IPS DF 6.9 (cell line): ENCODE results near the gene NMNAT3.

ENCODE experiments used
- DNase-seq: peaks from one replicate; pipeline ENCODE4 v3.0.0-alpha.2; 2013; ENCODE audit warnings: low read depth, low spot score
- H3K27ac ChIP-seq: one replicate; pipeline ENCODE4 v1.5.1; 2013; ENCODE audit warnings: low read length, control low read depth
- H3K27me3 ChIP-seq: 2 replicates; pipeline ENCODE4 v1.6.1; 2013; ENCODE audit warnings: mild to moderate bottlenecking, low read length; ENCODE audit not compliant: control insufficient read depth, insufficient read depth
- H3K36me3 ChIP-seq: 2 replicates; pipeline ENCODE4 v1.6.1; 2013; ENCODE audit warnings: low read length; ENCODE audit not compliant: control insufficient read depth, insufficient read depth
- H3K4me1 ChIP-seq: 2 replicates; pipeline ENCODE4 v1.6.1; 2013; ENCODE audit warnings: low read length; ENCODE audit not compliant: control insufficient read depth, insufficient read depth
- H3K4me3 ChIP-seq: 2 replicates; pipeline ENCODE4 v1.5.1; 2013; ENCODE audit warnings: mild to moderate bottlenecking, low read length
- H3K9me3 ChIP-seq: 2 replicates; pipeline ENCODE4 v1.6.1; 2013; ENCODE audit warnings: low read length, inconsistent platforms; ENCODE audit not compliant: control insufficient read depth, insufficient read depth
- WGBS: extraction: QIAGEN DNeasy Blood & Tissue Kit; methylation state at CpG from one replicate; pipeline ENCODE4 v1.1.7; 2013; ENCODE audit warnings: mixed read lengths, missing lambda C conversion rate; ENCODE audit not compliant: insufficient read length, insufficient coverage; 5-methylcytosine and 5-hydroxymethylcytosine counted together

The NMNAT3 gene

DNA sequence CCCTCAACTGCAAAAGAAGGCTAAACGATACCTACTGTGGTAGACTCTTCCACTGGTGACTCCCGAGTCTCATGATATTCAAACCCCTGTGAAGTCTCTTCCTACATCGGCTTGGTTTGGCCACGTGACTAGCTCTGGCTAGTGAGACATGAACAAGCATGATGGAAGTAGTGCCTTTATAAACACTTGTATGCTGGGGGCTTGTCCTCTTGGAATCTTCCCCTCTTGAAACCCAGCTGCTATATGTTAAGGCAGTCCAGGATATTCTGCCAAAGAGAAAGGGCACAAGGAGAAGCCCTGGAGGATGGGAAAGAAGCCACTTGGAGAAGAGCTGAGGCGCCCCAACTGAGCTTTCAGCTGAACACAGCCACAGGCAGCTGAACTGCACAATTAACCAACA, 154.6 kb downstream of the NMNAT3 start:
- Histone ChIP-seq H3K9me3 (no peaks in the 10 kb centered on the region), H3K4me3 (no peak overlapping the region), H3K36me3 (no peaks in the 10 kb centered on the region), H3K27me3 (no peaks in the 10 kb centered on the region), H3K4me1 (no peaks in the 10 kb centered on the region), H3K27ac (no peak overlapping the region)
- no CpG with 5 or more reads among the region's 5 CpGs for WGBS
- DNase-seq: no peak

DNA sequence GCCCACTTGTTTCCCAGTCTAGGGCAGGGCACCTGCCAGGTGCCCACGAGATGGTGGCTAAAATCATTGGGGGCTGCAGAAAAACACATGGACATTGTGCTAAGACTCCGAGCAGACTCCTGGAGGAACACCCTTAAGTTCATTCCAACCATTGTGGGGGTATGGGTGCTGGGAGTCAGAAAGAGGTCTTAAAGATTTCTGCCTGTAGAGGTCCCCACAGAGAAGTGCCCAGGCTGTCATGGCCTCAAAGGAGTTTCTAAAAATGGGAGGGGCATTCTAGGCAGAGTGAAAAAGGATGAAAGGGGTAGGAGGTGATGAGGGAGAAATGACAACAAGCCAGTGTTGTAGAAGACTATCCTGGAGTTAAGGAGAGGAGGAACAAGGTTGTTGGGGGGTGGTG, 155.4 kb downstream of the NMNAT3 start:
- no peak for DNase-seq
- H3K27me3 ChIP-seq: no peaks in the 10 kb centered on the region
- no peak overlapping the region for H3K4me3 ChIP-seq
- H3K36me3 ChIP-seq: no peaks in the 10 kb centered on the region
- H3K27ac ChIP-seq: no peak overlapping the region
- no peaks in the 10 kb centered on the region for H3K9me3 ChIP-seq
- H3K4me1 ChIP-seq: no peaks in the 10 kb centered on the region
- WGBS: no CpG with 5 or more reads among the region's 2 CpGs

DNA sequence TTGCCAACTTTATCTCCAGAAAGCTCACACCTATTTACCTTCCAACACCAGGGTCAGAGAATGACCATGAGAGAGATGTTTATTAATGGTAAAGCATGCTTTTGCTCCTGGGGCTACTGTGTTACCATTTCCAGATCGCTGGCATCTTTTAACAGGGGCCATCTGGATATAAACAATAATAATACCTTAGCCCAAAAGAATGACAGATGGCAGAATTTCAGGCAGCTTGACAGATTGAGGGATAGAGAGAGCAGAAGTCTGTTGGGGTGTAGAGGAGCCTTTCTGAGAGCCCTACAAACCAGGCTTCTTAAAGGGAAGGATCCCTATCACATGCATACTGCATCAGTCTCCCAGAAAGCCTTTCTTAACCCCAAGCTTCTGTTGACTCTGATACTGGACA, 156.0 kb downstream of the NMNAT3 start:
- no CpG with 5 or more reads among the region's 1 CpG for WGBS
- Histone ChIP-seq H3K9me3 (no peaks in the 10 kb centered on the region), H3K4me3 (no peak overlapping the region), H3K27ac (no peak overlapping the region), H3K4me1 (no peaks in the 10 kb centered on the region), H3K36me3 (no peaks in the 10 kb centered on the region), H3K27me3 (no peaks in the 10 kb centered on the region)
- DNase-seq: no peak

DNA sequence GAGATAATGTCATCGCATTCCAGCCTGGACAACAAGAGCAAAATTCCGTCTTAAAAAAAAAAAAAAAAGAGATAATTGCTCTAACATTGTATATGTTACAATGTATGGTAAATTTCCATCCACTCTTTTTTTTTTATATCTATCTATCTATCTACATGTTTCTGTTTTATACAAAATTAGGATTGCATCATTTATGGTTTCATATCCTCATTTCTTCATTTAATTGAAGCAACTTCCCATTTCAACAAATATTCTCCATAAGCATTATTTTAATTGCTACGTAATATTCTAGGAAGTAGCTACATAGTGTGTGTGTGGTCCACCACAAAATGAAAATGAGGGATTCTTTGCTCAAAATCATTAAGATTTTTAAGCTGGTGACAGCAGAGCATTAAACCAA, 156.6 kb downstream of the NMNAT3 start:
- DNase-seq: no peak
- WGBS: 100% methylated on average over 1 of the region's 3 CpGs
- H3K27me3 ChIP-seq: no peaks in the 10 kb centered on the region

DNA sequence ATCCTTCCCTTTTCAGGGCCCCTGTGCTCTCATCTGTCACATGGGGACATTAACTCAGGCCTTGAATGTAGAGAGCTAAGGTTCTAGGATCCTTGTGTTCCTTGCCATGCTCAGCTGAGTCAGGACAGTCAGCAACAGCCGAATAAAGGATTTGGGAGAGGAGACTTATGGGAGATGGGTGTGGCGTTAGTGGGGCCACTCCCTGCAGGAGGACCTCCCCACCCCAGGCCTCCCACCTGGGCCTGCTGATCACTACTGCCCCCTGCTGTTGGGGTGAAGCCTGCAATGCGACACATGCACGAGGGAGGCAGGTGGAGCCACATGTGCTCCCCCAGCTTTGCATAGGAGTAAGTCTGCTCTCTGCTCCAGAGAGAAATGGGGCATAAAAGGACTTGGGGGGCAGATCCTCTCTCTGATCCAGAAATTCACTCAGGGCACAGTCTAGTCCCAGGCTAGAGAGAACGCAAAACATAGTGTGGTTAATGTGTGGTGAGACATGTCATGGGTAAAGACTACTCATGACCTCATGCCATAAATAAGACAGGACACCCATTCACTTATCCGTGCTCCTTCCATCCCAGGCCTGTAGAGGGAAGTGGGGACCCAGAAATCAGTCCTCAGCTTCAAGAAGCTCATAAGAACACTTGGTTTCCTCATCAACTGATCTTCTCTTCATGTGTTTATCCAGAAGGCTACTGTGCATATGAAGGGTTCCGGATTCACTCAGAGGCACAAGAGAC, 157.6 kb downstream of the NMNAT3 start:
- no peaks in the 10 kb centered on the region for H3K27me3 ChIP-seq
- WGBS: no CpG with 5 or more reads among the region's 7 CpGs
- H3K9me3 ChIP-seq: no peaks in the 10 kb centered on the region
- H3K36me3 ChIP-seq: no peaks in the 10 kb centered on the region
- H3K27ac ChIP-seq: no peak overlapping the region
- no peak overlapping the region for H3K4me3 ChIP-seq
- no peaks in the 10 kb centered on the region for H3K4me1 ChIP-seq
- DNase-seq: no peak

More for the DNA sequence above, 156.6 kb downstream of the NMNAT3 start:
- H3K4me1 ChIP-seq: no peaks in the 10 kb centered on the region
- H3K4me3 ChIP-seq: no peak overlapping the region
- H3K27ac ChIP-seq: no peak overlapping the region
- no peaks in the 10 kb centered on the region for H3K36me3 ChIP-seq
- H3K9me3 ChIP-seq: no peaks in the 10 kb centered on the region

DNA sequence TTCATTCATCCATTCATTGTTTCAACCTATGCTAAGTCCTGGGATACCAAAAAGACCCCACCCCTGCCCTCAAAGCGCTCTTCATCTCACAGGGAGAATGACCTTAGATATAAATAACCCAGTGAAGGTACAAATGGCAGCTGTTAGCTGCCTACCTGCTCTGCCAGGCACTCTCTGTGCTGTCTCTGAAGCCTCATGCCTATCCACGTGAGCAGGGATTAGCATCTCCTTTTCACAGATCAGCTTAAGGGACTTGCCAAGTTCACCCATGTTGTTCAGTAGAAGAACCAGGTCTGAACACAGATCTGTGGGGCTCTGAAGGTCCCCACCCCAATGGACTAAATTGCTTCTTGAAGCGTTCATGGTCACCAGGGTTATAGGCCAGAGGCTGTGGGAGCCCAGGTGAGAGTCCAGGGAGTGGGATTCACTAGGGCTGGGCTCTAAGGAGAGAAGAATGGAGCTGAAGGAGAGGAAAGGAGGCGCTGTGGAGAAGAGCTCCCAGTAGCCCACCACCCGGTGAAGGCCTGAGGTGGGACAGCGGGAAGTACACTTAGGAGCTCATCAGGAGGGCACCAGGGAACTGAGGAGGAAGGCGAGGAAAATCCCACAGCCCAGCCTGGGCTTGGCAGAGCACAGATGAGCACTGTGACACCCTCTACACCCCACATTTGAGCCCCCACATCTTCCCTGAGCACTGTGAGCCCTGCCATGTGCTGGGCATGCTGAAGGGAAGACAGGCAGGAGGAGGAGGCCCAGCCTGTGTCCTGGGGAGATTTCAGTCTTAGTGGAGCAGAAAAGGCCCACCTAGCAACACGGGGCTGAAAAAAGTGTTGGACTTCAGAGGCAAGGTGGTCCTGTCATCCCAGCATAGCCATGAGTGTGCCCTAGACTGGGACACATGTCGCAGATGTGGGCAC, 158.6 kb downstream of the NMNAT3 start:
- no peak for DNase-seq
- Histone ChIP-seq H3K27ac (no peak overlapping the region), H3K4me1 (no peaks in the 10 kb centered on the region), H3K36me3 (no peaks in the 10 kb centered on the region), H3K9me3 (no peaks in the 10 kb centered on the region), H3K4me3 (no peak overlapping the region), H3K27me3 (no peaks in the 10 kb centered on the region)
- WGBS: no CpG with 5 or more reads among the region's 9 CpGs

DNA sequence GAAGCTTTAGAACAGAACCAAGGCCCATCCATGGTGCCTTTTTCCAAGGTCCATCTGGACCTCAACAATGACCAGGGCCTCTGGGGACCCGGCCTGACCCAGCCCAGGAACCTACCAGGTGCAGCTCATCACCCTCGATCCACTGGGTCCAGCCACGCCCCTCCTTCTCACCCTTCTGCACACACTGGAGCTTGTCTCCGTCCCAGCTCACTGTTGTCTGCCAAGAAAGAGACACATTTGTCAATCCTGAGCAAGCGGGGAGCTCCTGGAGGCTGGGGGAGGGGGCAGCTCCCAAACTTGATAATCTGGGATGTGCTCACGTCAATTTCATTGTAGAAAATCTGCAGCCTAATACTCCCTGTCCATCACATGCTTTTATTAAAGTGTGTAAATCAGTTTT, 159.5 kb downstream of the NMNAT3 start:
- Histone ChIP-seq H3K4me3 (no peak overlapping the region), H3K36me3 (no peaks in the 10 kb centered on the region), H3K4me1 (no peaks in the 10 kb centered on the region), H3K27me3 (no peaks in the 10 kb centered on the region), H3K9me3 (no peaks in the 10 kb centered on the region), H3K27ac (no peak overlapping the region)
- no CpG with 5 or more reads among the region's 6 CpGs for WGBS
- no peak for DNase-seq

DNA sequence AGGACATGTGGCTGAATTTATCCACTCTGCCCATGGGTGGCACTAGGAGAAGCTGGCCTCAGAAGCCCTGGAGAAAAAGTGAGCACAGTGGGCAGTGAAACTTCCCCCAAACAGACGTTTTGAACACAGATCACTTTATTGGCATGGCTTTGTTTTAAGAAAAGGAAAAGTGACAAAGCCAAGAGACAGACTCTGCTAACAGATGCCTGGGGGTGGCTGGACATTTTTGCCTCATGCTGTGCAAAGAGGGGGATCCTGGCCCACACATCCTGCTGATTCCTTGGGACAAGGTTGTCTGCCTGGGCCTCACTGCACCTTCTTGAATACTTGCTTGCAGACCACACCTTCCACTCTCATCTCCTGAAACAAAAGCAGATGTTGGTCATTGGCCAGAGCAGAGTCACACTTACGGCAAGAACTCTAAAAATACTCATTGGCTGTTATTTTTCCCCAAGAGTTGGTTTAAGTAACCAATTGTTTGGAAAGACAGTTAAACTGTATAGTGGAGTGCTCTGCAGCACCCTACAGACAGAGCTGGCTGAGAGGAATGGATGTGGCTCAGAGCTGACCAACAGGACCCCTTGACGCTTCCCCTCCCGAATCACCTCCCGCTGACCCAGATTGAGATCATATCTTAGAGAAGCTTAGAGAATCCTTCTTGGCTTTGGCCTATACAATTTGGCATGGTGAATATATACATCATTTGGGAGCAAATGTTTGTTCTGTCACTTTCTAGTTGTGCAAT, 160.3 kb downstream of the NMNAT3 start:
- H3K27ac ChIP-seq: no peak overlapping the region
- H3K4me1 ChIP-seq: no peaks in the 10 kb centered on the region
- H3K9me3 ChIP-seq: no peaks in the 10 kb centered on the region
- no peak overlapping the region for H3K4me3 ChIP-seq
- WGBS: no CpG with 5 or more reads among the region's 5 CpGs
- H3K27me3 ChIP-seq: no peaks in the 10 kb centered on the region
- no peaks in the 10 kb centered on the region for H3K36me3 ChIP-seq
- DNase-seq: no peak

DNA sequence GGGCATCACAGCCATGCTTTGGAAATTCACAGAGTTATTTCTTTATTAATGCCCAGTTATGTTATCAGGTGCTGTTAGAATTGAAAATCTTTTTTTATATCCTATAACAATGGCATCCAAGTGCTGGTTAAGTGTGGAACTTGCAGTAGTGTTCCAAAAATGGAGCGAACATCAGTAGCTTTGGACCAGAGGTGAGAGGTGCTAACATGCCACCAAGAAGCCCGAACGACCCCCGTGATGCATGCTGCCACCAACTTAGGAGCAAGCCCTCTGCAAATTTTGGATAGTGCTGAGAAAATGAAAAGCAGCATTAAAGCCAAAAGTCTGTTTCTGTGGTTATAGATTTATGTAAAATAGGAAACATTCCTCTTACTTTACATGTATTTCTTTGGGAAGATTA, 163.0 kb downstream of the NMNAT3 start:
- H3K4me1 ChIP-seq: no peaks in the 10 kb centered on the region
- no peaks in the 10 kb centered on the region for H3K36me3 ChIP-seq
- WGBS: no CpG with 5 or more reads among the region's 4 CpGs
- H3K9me3 ChIP-seq: no peaks in the 10 kb centered on the region
- no peaks in the 10 kb centered on the region for H3K27me3 ChIP-seq
- no peak overlapping the region for H3K4me3 ChIP-seq
- DNase-seq: no peak
- no peak overlapping the region for H3K27ac ChIP-seq
